GM12801 (cell line): Measurements from ENCODE around the gene ZNF407.

ENCODE experiments used
- CTCF ChIP-seq: IDR thresholded peaks from one replicate; pipeline ENCODE4 v1.5.1; 2011; ENCODE audit warnings: control low read depth; ENCODE audit not compliant: insufficient read length; ENCODE audit errors: extremely low read depth

ZNF407 gene

GRCh38 chr18:75044296-75044695 is 446.6 kb downstream of the ZNF407 start:
- no peak for TF ChIP-seq CTCF

- no peak for TF ChIP-seq CTCF
Observed at GRCh38 chr18:75044791-75045190, 447.1 kb downstream of the ZNF407 start.

GRCh38 chr18:75045272-75045671 is 447.6 kb downstream of the ZNF407 start:
- TF ChIP-seq CTCF = no peak

- no peak for TF ChIP-seq CTCF
Observed at GRCh38 chr18:75047240-75047961, 449.7 kb downstream of the ZNF407 start.

- TF ChIP-seq CTCF = no peak
Observed at GRCh38 chr18:75048776-75049454, 451.2 kb downstream of the ZNF407 start.

GRCh38 chr18:75049455-75049789 is 451.8 kb downstream of the ZNF407 start:
- no peak for TF ChIP-seq CTCF

- TF ChIP-seq CTCF = no peak
Observed at GRCh38 chr18:75051757-75052156, 454.1 kb downstream of the ZNF407 start.
